EH (cell line): ENCODE measurements around the gene TMEM50B.
A peak's percentile ranks its signal among the peaks of the same experiment; 100 is the strongest.
"Not testable (repeated sequence)": the region's sequence is repeated elsewhere in the genome, so short reads cannot be mapped to it uniquely, and the experiment has no call there.

Source experiments
- DNase-seq: peaks from one replicate; pipeline ENCODE4 v3.0.0-alpha.2; 2015; ENCODE audit warnings: low read depth

TMEM50B gene

GRCh38 chr21:33479679-33480480 is at the start of gene TMEM50B:
Gene TMEM50B (minus strand): TSS chr21:33479974. CDS start chr21:33468885, 11,089 bp downstream.
- DNase-seq, result peak; percentile 96

- no peak for DNase-seq
These were observed 43.2 kb upstream of the TMEM50B start for GRCh38 chr21:33522953-33523349.

GRCh38 chr21:33522297-33522952 is 42.7 kb upstream of the TMEM50B start:
- DNase-seq, result no peak

GRCh38 chr21:33518899-33519298 is 39.1 kb upstream of the TMEM50B start:
- DNase-seq, result no peak

- peak; percentile 34 for DNase-seq
These were observed 34.5 kb upstream of the TMEM50B start for GRCh38 chr21:33514229-33514628.

GRCh38 chr21:33512481-33512880 is 32.7 kb upstream of the TMEM50B start:
- DNase-seq, result no peak

GRCh38 chr21:33511639-33512038 is 31.9 kb upstream of the TMEM50B start:
- DNase-seq, result no peak

GRCh38 chr21:33510826-33511225 is 31.1 kb upstream of the TMEM50B start:
- DNase-seq, result no peak

- DNase-seq, result not testable (repeated sequence)
These were observed 27.2 kb upstream of the TMEM50B start for GRCh38 chr21:33507003-33507402.

- DNase-seq, result no peak
These were observed 26.1 kb upstream of the TMEM50B start for GRCh38 chr21:33505833-33506232.

GRCh38 chr21:33496345-33496744 is 16.6 kb upstream of the TMEM50B start:
- no peak for DNase-seq

GRCh38 chr21:33495743-33496142 is 16.0 kb upstream of the TMEM50B start:
- DNase-seq, result no peak

GRCh38 chr21:33493756-33494155 is 14.0 kb upstream of the TMEM50B start:
- DNase-seq, result no peak

- peak; percentile 33 for DNase-seq
These were observed 12.8 kb upstream of the TMEM50B start for GRCh38 chr21:33492571-33492970.

- peak; percentile 92 for DNase-seq
These were observed 11.8 kb upstream of the TMEM50B start, which contains the start of gene DNAJC28 for GRCh38 chr21:33491373-33492102. Gene DNAJC28 (minus strand): TSS chr21:33491716. CDS start chr21:33489393, 2,323 bp downstream.

- no peak for DNase-seq
These were observed 11.2 kb upstream of the TMEM50B start for GRCh38 chr21:33490991-33491372.

- DNase-seq, result no peak
These were observed 9.2 kb upstream of the TMEM50B start for GRCh38 chr21:33488936-33489335.

GRCh38 chr21:33487996-33488395 is 8.2 kb upstream of the TMEM50B start:
- no peak for DNase-seq

GRCh38 chr21:33481314-33481943 is 1.7 kb upstream of the TMEM50B start:
- peak; percentile 33 for DNase-seq

- DNase-seq, result no peak
These were observed 818 bp upstream of the TMEM50B start for GRCh38 chr21:33480481-33481103.

- DNase-seq, result peak; percentile 46
These were observed 667 bp downstream of the TMEM50B start for GRCh38 chr21:33478935-33479678.
